ENCODE measurements around the gene IQSEC1. TPM values are rescaled to one million over a fixed set of nuclear protein-coding genes. Genes with fewer than 3 reads are reported as not detected.

IQSEC1 gene
- total RNA-seq, 1 donor from 2014 or later = 27.1 TPM

- Histone ChIP-seq H3K4me3 (ENCODE audit: low read length in 3 of 3) (no peak overlapping the region), H3K36me3 (ENCODE audit: control insufficient read depth in 3 of 3, insufficient read depth in 3 of 3, low read length in 3 of 3) (peaks cover 16 to 23% (median 18%) of the 10 kb centered on the region in 3 donors), H3K27me3 (ENCODE audit: control insufficient read depth in 3 of 3, insufficient read depth in 3 of 3, low read length in 3 of 3) (no peaks in the 10 kb centered on the region), H3K4me1 (ENCODE audit: control insufficient read depth in 3 of 3, insufficient read depth in 3 of 3, low read length in 3 of 3) (peaks cover 26 to 28% (median 28%) of the 10 kb centered on the region in 3 donors), H3K9me3 (ENCODE audit: control insufficient read depth in 3 of 3, low read length in 3 of 3) (no peaks in the 10 kb centered on the region), H3K9ac (ENCODE audit: low read depth in 1 of 3, low read length in 3 of 3) (no peak overlapping the region), H3K27ac (ENCODE audit: low read depth, low read length) (no peak overlapping the region)
These were observed 174.1 kb downstream of the IQSEC1 start for GRCh38 chr3:12898965-12899755.

- no peaks in the 10 kb centered on the region for H3K9me3 ChIP-seq (ENCODE audit: control insufficient read depth in 3 of 3, low read length in 3 of 3)
- no peak overlapping the region for H3K9ac ChIP-seq (ENCODE audit: low read depth in 1 of 3, low read length in 3 of 3)
- H3K4me1 ChIP-seq (ENCODE audit: control insufficient read depth in 3 of 3, insufficient read depth in 3 of 3, low read length in 3 of 3) = peaks cover 19 to 23% (median 22%) of the 10 kb centered on the region in 3 donors
- peaks cover 16 to 23% (median 18%) of the 10 kb centered on the region in 3 donors for H3K36me3 ChIP-seq (ENCODE audit: control insufficient read depth in 3 of 3, insufficient read depth in 3 of 3, low read length in 3 of 3)
- H3K27ac ChIP-seq (ENCODE audit: low read depth, low read length) = no peak overlapping the region
- H3K4me3 ChIP-seq (ENCODE audit: low read length in 3 of 3) = no peak overlapping the region
- no peaks in the 10 kb centered on the region for H3K27me3 ChIP-seq (ENCODE audit: control insufficient read depth in 3 of 3, insufficient read depth in 3 of 3, low read length in 3 of 3)
These were observed 174.8 kb downstream of the IQSEC1 start for GRCh38 chr3:12898290-12898964.

- Histone ChIP-seq H3K9ac (ENCODE audit: low read depth in 1 of 3, low read length in 3 of 3) (no peak overlapping the region), H3K4me1 (ENCODE audit: control insufficient read depth in 3 of 3, insufficient read depth in 3 of 3, low read length in 3 of 3) (peaks cover 18 to 23% (median 22%) of the 10 kb centered on the region in 3 donors), H3K9me3 (ENCODE audit: control insufficient read depth in 3 of 3, low read length in 3 of 3) (no peaks in the 10 kb centered on the region), H3K27ac (ENCODE audit: low read depth, low read length) (no peak overlapping the region), H3K36me3 (ENCODE audit: control insufficient read depth in 3 of 3, insufficient read depth in 3 of 3, low read length in 3 of 3) (peaks cover 16 to 21% (median 18%) of the 10 kb centered on the region in 3 donors), H3K4me3 (ENCODE audit: low read length in 3 of 3) (no peak overlapping the region), H3K27me3 (ENCODE audit: control insufficient read depth in 3 of 3, insufficient read depth in 3 of 3, low read length in 3 of 3) (no peaks in the 10 kb centered on the region)
These were observed 175.6 kb downstream of the IQSEC1 start for GRCh38 chr3:12897381-12898289.

GRCh38 chr3:12896063-12896985 lies 176.9 kb downstream of the IQSEC1 start:
- peaks cover 24 to 31% (median 27%) of the 10 kb centered on the region in 3 donors for H3K4me1 ChIP-seq (ENCODE audit: control insufficient read depth in 3 of 3, insufficient read depth in 3 of 3, low read length in 3 of 3)

GRCh38 chr3:12895391-12896062 lies 177.7 kb downstream of the IQSEC1 start:
- no peaks in the 10 kb centered on the region for H3K9me3 ChIP-seq (ENCODE audit: control insufficient read depth in 3 of 3, low read length in 3 of 3)
- no peaks in the 10 kb centered on the region for H3K27me3 ChIP-seq (ENCODE audit: control insufficient read depth in 3 of 3, insufficient read depth in 3 of 3, low read length in 3 of 3)
- no peak overlapping the region for H3K9ac ChIP-seq (ENCODE audit: low read depth in 1 of 3, low read length in 3 of 3)
- peaks cover 24 to 31% (median 27%) of the 10 kb centered on the region in 3 donors for H3K4me1 ChIP-seq (ENCODE audit: control insufficient read depth in 3 of 3, insufficient read depth in 3 of 3, low read length in 3 of 3)
- H3K36me3 ChIP-seq (ENCODE audit: control insufficient read depth in 3 of 3, insufficient read depth in 3 of 3, low read length in 3 of 3) = peaks cover 10 to 12% (median 10%) of the 10 kb centered on the region in 3 donors
- H3K27ac ChIP-seq (ENCODE audit: low read depth, low read length) = no peak overlapping the region
- H3K4me3 ChIP-seq (ENCODE audit: low read length in 3 of 3) = peak overlapping the region in 1 of 3 donors; percentile 1

More at GRCh38 chr3:12896063-12896985, 176.9 kb downstream of the IQSEC1 start:
- H3K27me3 ChIP-seq (ENCODE audit: control insufficient read depth in 3 of 3, insufficient read depth in 3 of 3, low read length in 3 of 3) = no peaks in the 10 kb centered on the region
- H3K9me3 ChIP-seq (ENCODE audit: control insufficient read depth in 3 of 3, low read length in 3 of 3) = no peaks in the 10 kb centered on the region
- H3K9ac ChIP-seq (ENCODE audit: low read depth in 1 of 3, low read length in 3 of 3) = peak overlapping the region in 1 of 3 donors; percentile 25
- peaks cover 13 to 17% (median 14%) of the 10 kb centered on the region in 3 donors for H3K36me3 ChIP-seq (ENCODE audit: control insufficient read depth in 3 of 3, insufficient read depth in 3 of 3, low read length in 3 of 3)
- no peak overlapping the region for H3K27ac ChIP-seq (ENCODE audit: low read depth, low read length)
- H3K4me3 ChIP-seq (ENCODE audit: low read length in 3 of 3) = no peak overlapping the region

GRCh38 chr3:12894629-12895028 lies 178.6 kb downstream of the IQSEC1 start:
- peaks cover 3 to 9% (median 7%) of the 10 kb centered on the region in 3 donors for H3K36me3 ChIP-seq (ENCODE audit: control insufficient read depth in 3 of 3, insufficient read depth in 3 of 3, low read length in 3 of 3)
- H3K27ac ChIP-seq (ENCODE audit: low read depth, low read length) = no peak overlapping the region
- peaks cover 24 to 31% (median 27%) of the 10 kb centered on the region in 3 donors for H3K4me1 ChIP-seq (ENCODE audit: control insufficient read depth in 3 of 3, insufficient read depth in 3 of 3, low read length in 3 of 3)

GRCh38 chr3:12893852-12894251 lies 179.4 kb downstream of the IQSEC1 start:
- Histone ChIP-seq H3K4me1 (ENCODE audit: control insufficient read depth in 3 of 3, insufficient read depth in 3 of 3, low read length in 3 of 3) (peaks cover 24 to 31% (median 27%) of the 10 kb centered on the region in 3 donors), H3K27ac (ENCODE audit: low read depth, low read length) (no peak overlapping the region), H3K27me3 (ENCODE audit: control insufficient read depth in 3 of 3, insufficient read depth in 3 of 3, low read length in 3 of 3) (no peaks in the 10 kb centered on the region), H3K9ac (ENCODE audit: low read depth in 1 of 3, low read length in 3 of 3) (peak overlapping the region in 1 of 3 donors; percentile 25), H3K4me3 (ENCODE audit: low read length in 3 of 3) (no peak overlapping the region), H3K36me3 (ENCODE audit: control insufficient read depth in 3 of 3, insufficient read depth in 3 of 3, low read length in 3 of 3) (peaks cover 0 to 3% (median 0%) of the 10 kb centered on the region in 3 donors), H3K9me3 (ENCODE audit: control insufficient read depth in 3 of 3, low read length in 3 of 3) (no peaks in the 10 kb centered on the region)

More at GRCh38 chr3:12894629-12895028, 178.6 kb downstream of the IQSEC1 start:
- no peak overlapping the region for H3K4me3 ChIP-seq (ENCODE audit: low read length in 3 of 3)
- H3K9me3 ChIP-seq (ENCODE audit: control insufficient read depth in 3 of 3, low read length in 3 of 3) = no peaks in the 10 kb centered on the region
- H3K27me3 ChIP-seq (ENCODE audit: control insufficient read depth in 3 of 3, insufficient read depth in 3 of 3, low read length in 3 of 3) = no peaks in the 10 kb centered on the region
- H3K9ac ChIP-seq (ENCODE audit: low read depth in 1 of 3, low read length in 3 of 3) = no peak overlapping the region

GRCh38 chr3:12893247-12893646 lies 180.0 kb downstream of the IQSEC1 start:
- Histone ChIP-seq H3K36me3 (ENCODE audit: control insufficient read depth in 3 of 3, insufficient read depth in 3 of 3, low read length in 3 of 3) (no peaks in the 10 kb centered on the region), H3K27ac (ENCODE audit: low read depth, low read length) (no peak overlapping the region), H3K4me1 (ENCODE audit: control insufficient read depth in 3 of 3, insufficient read depth in 3 of 3, low read length in 3 of 3) (peaks cover 24 to 31% (median 27%) of the 10 kb centered on the region in 3 donors), H3K4me3 (ENCODE audit: low read length in 3 of 3) (no peak overlapping the region), H3K9me3 (ENCODE audit: control insufficient read depth in 3 of 3, low read length in 3 of 3) (no peaks in the 10 kb centered on the region), H3K27me3 (ENCODE audit: control insufficient read depth in 3 of 3, insufficient read depth in 3 of 3, low read length in 3 of 3) (no peaks in the 10 kb centered on the region), H3K9ac (ENCODE audit: low read depth in 1 of 3, low read length in 3 of 3) (no peak overlapping the region)
